ENCODE measurements around the gene ABHD10. TPM values are rescaled to one million over a fixed set of nuclear protein-coding genes. Genes with fewer than 3 reads are reported as not detected.

The ABHD10 gene
- total RNA-seq, 1 experiment from 2014 or later = 21.8 TPM

DNA sequence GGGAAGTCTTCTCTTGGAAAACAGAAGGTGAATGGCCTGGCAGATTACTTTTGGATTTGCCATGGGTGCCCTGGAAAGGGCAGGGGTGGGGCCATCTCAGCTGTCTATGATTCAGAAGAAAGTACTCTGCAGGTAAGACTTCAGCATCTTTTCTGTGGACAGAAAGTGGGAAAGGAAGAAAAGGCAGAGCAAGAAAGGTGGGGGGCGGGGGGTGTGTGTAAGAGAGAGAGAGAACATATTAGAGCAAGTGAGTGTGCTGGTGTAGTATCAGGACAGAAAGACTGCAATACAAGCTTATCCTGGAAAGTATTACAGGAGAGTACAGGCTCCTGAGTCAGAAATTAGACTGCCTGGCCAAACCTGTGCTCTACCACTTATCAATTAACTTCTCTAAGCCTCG is 25.4 kb downstream of the ABHD10 start:
- no peaks in the 10 kb centered on the region for H3K79me2 ChIP-seq (ENCODE audit: insufficient read depth, low read length)
- no peak overlapping the region for H3K14ac ChIP-seq (ENCODE audit: insufficient read depth, low read length)
- H3K4me1 ChIP-seq (ENCODE audit: insufficient read depth, low read length) = 0 out of 2 replicates have a peak, but pooled peaks cover 7% of the 10 kb centered on the region
- H2BK20ac ChIP-seq (ENCODE audit: low read depth, low read length, poor library complexity, severe bottlenecking) = no peak overlapping the region
- H3K9me3 Mint-ChIP-seq = no peaks in the 10 kb centered on the region
- no peak overlapping the region for H2AK5ac ChIP-seq (ENCODE audit: insufficient read length, low read length)
- no peaks in the 10 kb centered on the region for H3K9me3 ChIP-seq (ENCODE audit: control insufficient read depth, low read depth, low read length)
- no peak overlapping the region for H2BK12ac ChIP-seq (ENCODE audit: insufficient read length, low read depth, low read length)
- H4K8ac ChIP-seq (replicated peaks; ENCODE audit: insufficient read length, low read depth, low read length) = no peak overlapping the region
- no peak overlapping the region for H3K9ac ChIP-seq (ENCODE audit: extremely low read depth, insufficient read length, low read length)
- no peak overlapping the region for H3K56ac ChIP-seq (ENCODE audit: insufficient read length, low read depth, low read length)
- TF ChIP-seq, protein P1, sequence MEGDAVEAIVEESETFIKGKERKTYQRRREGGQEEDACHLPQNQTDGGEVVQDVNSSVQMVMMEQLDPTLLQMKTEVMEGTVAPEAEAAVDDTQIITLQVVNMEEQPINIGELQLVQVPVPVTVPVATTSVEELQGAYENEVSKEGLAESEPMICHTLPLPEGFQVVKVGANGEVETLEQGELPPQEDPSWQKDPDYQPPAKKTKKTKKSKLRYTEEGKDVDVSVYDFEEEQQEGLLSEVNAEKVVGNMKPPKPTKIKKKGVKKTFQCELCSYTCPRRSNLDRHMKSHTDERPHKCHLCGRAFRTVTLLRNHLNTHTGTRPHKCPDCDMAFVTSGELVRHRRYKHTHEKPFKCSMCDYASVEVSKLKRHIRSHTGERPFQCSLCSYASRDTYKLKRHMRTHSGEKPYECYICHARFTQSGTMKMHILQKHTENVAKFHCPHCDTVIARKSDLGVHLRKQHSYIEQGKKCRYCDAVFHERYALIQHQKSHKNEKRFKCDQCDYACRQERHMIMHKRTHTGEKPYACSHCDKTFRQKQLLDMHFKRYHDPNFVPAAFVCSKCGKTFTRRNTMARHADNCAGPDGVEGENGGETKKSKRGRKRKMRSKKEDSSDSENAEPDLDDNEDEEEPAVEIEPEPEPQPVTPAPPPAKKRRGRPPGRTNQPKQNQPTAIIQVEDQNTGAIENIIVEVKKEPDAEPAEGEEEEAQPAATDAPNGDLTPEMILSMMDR (conservative IDR thresholded peaks at IDR 0.05) = no peak
- H4K91ac ChIP-seq (ENCODE audit: insufficient read length, low read depth, low read length) = no peak overlapping the region
- no peak overlapping the region for H2AFZ ChIP-seq (ENCODE audit: low read length)
- no CpG with 5 or more reads among the region's 2 CpGs for WGBS (ENCODE audit: extremely low coverage, insufficient read length, low lambda C conversion rate)
- no peaks in the 10 kb centered on the region for H3K79me1 ChIP-seq (ENCODE audit: insufficient read depth, low read depth, low read length, poor library complexity, severe bottlenecking)
- no peak overlapping the region for H3K27ac ChIP-seq (ENCODE audit: insufficient read length, low read depth, low read length)
- H3T11ph ChIP-seq (ENCODE audit: low read length) = no peak overlapping the region
- H3K4me2 ChIP-seq (ENCODE audit: insufficient read depth, insufficient read length, low read length) = no peak overlapping the region
- H3K27ac Mint-ChIP-seq = no peak overlapping the region
- H3K36me3 Mint-ChIP-seq (ENCODE audit: insufficient read depth in 1 of 3, low read depth in 3 of 3) = peaks cover 0 to 12% (median 5%) of the 10 kb centered on the region in 3 experiments; a peak in 4 of 7 replicates
- no peak overlapping the region for H3K4me3 Mint-ChIP-seq
- peaks cover 9% of the 10 kb centered on the region for H3K27me3 Mint-ChIP-seq (ENCODE audit: low read depth)
- no peak overlapping the region for H2BK120ac ChIP-seq (ENCODE audit: low read depth, low read length, poor library complexity, severe bottlenecking)
- H4K5ac ChIP-seq (ENCODE audit: insufficient read length, low read depth, low read length) = no peak overlapping the region
- H4K20me1 ChIP-seq (ENCODE audit: control insufficient read depth, insufficient read depth, insufficient read length) = no peaks in the 10 kb centered on the region
- H3K18ac ChIP-seq (ENCODE audit: insufficient read length, low read depth, low read length) = no peak overlapping the region
- H3K4me1 Mint-ChIP-seq = peaks cover 29 to 48% of the 10 kb centered on the region in 2 experiments
- H2BK15ac ChIP-seq (ENCODE audit: low read depth, low read length) = no peak overlapping the region
- no peak overlapping the region for H3K4ac ChIP-seq (ENCODE audit: low read depth, low read length)
- no peak overlapping the region for H3K23ac ChIP-seq (ENCODE audit: insufficient read length, low read depth, low read length)
- H2BK5ac ChIP-seq (ENCODE audit: insufficient read length, low read length) = no peak overlapping the region
- H3K23me2 ChIP-seq (ENCODE audit: insufficient read length, low read depth, low read length, poor library complexity, severe bottlenecking) = peaks cover 7% of the 10 kb centered on the region
- H3K27me3 ChIP-seq (ENCODE audit: insufficient read depth, low read length) = no peaks in the 10 kb centered on the region
- no peak for DNase-seq
